Inflammatory macrophage treated with lipopolysaccharide for 4 hours (primary cell): ENCODE data around the gene NAXE.
A peak's percentile ranks its signal among the peaks of the same experiment; 100 is the strongest.
"Not testable (repeated sequence)": the region's sequence is repeated elsewhere in the genome, so short reads cannot be mapped to it uniquely, and the experiment has no call there.

Experiments
- DNase-seq: peaks from one replicate; pipeline ENCODE4 v3.0.0-alpha.2; 2020

Gene NAXE

DNA sequence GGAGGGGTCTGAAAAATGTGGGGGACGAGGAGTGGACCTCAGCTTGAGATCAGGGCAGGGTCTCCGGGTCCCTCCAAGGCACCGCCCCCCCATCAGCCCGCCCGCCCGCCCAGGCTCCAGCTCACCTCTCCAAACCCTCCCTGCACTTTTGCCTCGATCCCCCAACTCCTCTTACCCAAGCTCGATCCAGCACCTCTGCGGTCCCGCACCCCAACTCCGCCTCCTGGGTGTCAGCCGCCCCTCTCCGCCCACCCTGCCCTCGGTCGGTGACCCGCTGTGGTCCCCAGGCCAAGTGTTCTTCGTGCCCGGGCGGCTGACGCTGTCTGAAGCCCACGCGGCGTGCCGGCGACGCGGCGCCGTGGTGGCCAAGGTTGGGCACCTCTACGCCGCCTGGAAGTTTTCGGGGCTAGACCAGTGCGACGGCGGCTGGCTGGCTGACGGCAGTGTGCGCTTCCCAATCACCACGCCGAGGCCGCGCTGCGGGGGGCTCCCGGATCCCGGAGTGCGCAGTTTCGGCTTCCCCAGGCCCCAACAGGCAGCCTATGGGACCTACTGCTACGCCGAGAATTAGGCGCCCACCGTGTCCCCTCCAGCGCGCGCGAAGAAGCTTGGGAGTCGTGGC is 33.3 kb downstream of the NAXE start:
- no peak for DNase-seq

DNA sequence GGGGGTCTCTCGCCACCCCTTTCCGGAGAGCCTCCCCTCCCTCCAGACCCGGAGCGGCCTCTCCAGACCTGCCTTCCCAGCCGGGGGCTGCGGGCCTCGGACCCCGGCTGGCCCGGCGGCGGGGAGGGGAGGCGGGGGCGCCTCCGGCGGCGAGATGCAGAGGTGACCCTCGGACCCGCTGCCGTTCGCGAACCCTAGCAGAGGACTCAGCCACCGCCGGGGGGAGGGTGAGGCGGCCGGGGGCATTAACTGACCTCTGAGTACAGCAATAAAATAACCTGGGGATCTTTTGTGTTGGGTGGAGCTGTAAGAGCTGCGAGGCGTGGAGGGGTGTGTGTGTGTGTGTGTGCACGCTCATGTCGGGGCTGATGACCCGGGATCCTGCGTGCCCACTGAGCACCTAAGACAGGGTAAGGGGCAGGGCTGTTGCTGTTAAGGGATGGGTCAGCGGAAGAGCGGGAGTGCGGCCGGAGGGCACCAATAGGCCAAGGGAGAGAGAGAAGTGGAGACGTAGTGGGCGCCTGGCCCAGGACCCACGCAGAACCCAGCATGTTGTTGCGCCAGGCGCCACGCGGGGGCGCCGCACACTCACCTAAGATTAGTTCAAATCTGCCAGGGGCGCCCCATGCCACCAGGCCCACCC is 34.0 kb downstream of the NAXE start:
- peak; percentile 51 for DNase-seq

GRCh38 chr1:156626079-156626438 is 34.5 kb downstream of the NAXE start:
- DNase-seq: no peak

GRCh38 chr1:156627313-156627880 is 35.8 kb downstream of the NAXE start:
- DNase-seq: peak; percentile 54

DNA sequence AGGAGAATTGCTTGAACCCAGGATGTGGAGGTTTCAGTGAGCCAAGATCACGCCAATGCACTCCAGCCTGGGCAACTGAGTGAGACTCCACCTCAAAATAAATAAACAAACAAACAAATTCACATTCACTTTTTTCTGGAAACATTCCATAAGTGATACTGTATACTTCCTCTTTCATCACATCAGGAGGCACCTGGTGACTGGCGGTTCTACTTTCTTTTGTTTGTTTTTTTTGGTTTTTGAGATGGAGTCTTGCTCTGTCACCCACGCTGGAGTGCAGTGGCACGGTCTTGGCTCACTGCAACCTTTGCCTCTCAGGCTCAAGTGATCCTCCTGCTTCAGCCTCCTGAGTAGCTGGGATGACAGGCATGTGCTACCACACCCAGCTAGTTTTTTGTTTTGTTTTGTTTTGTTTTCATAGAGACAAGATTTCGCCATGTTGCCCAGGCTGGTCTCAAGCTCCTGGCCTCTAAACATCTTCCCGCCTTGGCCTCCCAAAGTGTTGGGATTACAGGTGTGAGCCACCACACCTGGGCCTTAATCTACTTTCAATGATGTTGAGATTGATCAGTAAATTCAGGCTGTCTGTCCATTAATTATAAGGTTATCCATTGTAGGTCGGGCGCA is 38.4 kb downstream of the NAXE start:
- no peak for DNase-seq

DNA sequence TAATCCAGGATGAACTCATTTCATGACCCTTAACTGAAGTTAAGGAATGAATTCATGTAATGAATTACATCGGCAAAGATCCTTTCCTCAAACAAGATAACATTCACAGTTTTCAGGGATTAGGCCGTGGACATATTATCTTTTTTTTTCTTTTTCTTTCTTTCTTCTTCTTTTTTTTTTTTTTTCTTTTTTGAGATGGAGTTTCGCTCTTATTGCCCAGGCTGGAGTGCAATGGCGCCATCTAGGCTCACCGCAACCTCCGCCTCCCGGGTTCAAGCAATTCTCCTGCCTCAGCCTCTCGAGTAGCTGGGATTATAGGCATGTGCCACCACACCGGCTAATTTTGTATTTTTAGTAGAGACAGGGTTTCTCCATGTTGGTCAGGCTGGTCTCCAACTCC is 39.6 kb downstream of the NAXE start:
- DNase-seq: not testable (repeated sequence)

DNA sequence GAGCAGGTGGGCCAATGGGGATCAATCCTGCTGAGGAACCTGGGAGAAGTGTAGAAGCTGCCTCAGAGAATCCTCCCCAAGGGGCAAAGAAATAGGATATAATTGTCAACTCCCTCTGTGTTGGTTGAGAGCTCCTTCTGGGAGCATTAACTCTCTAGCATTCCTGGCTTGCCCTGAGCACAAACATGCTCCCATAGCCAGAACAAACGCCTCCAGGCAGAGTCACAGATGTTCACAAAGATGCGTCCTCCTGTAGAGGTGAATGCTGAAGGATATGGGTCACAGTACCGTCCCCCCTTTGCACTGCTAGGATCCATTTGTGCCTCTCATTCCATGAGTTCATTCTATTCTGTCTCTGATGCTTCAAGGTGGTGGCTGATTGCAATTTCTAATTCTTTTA is 40.8 kb downstream of the NAXE start:
- DNase-seq: no peak

- no peak for DNase-seq
These were observed 46.8 kb downstream of the NAXE start for GRCh38 chr1:156638189-156638985.

DNA sequence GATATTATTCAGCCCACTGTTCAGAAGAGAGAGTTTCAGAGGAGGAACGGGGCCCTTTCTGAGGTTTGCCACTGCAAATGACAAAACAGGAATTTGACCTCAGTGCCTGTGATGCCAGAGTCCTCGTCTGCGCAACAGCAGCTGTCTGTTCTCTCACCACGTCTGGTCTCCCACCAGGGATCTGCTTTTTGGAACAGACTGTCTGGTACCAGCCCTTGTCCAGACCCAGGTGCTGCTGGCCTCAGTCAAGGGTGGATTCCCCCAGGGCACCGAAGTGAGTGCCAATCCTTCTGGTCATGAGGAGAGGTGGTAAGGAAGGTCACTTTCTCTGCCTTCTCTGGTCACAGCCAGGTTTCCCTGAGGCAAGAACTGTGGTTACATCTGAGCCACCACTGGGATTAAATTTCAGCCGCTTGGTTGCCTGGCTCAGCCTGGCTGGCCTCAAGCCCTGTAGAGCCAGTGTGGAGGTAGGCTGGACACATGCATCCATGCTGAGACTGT is 48.1 kb downstream of the NAXE start:
- no peak for DNase-seq

DNA sequence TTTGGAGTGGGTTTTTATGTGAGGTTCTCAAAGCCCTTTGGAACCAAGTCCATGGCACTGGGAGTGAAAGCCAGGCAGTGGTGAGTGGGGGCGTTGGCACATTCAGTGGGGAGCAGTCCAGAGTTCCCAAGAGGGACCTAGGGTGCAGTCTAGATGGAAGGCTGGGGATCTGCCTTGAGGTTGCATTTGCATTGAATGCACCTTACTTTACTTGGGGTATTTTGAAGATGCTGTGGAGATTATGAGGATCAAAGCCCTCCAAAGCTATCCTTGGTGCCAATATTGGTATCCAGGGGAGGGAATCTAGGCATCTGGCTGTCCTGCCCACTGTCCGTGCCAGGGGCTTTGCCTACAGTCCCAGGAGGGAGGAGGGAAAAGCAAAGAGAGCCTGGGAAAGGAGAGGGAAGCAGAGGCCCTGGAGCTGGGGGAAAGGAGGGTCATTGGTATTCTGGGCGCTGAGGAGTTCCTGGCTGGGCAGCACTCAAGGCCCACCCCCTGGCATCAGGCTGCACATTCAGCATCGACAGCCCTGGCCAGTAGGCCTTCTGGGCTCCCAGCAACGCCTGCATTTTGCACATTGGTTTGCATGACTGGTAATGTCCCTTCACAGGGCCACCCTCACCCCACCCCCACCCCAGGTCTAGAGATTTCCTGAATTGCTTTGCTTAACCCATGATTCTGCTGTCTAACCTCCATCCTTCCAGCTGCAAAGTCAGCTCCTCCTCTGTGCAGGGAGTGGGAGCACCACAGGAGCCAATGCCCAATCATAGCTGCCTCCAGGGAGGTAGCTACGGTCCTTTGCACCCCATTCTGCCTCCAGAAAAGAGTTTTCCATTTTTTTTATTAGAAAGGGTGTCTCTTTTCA is 49.5 kb downstream of the NAXE start:
- DNase-seq: no peak

- DNase-seq: no peak
These were observed 50.2 kb downstream of the NAXE start, which contains the start of gene BCAN for GRCh38 chr1:156641761-156642264. Gene BCAN (plus strand): TSS chr1:156642117. CDS start chr1:156646055, 3,938 bp downstream.

DNA sequence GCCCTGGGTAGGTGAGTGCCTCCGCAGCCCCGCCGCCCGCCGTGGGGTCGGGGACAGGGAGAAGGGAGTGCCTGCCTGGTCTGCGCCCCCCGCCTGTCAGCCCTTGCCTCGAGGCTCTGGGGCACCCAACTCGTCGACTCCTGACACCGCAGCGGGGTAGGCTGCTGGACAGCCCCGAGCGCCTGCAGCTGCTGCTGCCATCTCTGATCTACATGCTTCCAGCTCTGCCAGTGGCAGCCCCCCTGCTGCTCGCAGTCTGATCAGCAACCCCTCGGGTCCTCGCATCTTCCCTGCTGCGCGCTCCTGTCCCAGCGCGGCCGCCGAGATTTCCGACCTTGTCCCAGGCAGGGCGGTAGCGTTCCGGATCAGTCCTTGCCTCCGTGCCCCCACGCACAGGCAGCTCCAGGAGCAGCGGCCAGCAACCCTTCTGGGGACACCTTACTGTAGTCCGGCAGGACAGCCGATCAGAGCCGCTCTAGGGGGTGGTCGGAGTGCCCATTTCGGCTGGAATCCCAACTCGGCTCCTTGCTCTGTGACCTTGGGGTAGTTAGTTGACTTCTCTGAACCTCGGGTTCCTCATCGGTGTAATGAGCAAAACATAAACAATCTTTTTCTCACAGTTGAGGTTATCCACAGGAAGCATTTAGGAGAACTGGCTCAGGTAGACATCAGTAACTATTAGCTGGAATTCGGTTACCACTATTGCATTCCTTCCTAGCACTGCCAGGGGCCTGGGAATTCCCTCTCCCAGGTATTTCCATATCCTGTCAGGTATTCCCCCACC is 50.9 kb downstream of the NAXE start:
- no peak for DNase-seq

DNA sequence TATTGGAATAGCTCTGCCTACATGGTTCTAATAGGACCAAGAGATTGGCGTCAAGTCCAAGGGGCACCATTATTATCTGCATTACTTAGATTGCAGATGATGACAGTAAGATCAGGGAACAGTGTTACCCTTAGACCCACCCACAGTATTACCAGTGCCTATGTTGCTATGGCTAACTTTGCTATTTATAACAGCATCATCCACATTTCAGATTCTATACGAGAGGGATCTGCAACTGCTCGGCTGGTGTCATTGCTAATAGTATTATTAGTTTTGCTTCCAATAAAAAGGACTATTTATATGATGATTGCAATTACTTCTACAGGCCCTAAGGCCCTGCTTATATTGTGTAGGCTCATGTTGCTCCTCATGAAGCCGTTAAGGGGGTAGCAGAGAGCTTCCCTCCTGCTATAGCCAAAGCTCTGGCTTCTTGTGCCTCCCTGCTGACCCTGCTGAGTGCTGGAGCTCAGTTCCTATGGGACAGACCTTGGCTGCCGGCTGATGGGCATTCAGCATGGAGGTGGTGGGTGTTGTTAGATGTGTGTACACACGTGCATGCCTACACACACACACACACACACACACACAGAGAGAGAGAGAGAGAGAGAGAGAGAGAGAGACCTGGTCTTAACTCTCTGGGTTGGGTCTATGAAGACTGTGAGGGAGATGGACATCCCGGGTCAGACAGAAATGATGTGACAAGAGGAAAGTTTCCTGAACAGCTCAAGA is 51.6 kb downstream of the NAXE start:
- no peak for DNase-seq

DNA sequence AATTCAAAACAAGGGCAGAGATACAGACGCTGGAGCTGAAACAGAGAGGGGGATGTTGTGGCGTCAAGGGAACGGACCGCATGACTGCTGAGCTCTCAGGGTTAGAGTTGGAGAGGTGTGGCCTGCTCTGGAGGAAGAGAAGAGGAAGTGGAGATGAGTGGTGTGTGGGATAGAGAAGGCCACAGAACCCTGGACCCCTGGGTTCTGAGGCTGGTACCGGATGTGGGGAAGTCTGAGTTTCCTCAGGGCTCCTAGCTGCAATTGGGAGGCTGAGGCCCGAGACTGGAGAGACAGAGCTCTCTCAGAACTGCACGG is 52.2 kb downstream of the NAXE start:
- peak; percentile 46 for DNase-seq
